TTC549 (cell line): ENCODE results near the gene TECR.

Experiments
- FAIRE-seq: peaks from 2 replicates; lab custom pipeline; 2012; peaks lifted over from hg19 to GRCh38; lab: Jason Lieb, UNC

The TECR gene

DNA sequence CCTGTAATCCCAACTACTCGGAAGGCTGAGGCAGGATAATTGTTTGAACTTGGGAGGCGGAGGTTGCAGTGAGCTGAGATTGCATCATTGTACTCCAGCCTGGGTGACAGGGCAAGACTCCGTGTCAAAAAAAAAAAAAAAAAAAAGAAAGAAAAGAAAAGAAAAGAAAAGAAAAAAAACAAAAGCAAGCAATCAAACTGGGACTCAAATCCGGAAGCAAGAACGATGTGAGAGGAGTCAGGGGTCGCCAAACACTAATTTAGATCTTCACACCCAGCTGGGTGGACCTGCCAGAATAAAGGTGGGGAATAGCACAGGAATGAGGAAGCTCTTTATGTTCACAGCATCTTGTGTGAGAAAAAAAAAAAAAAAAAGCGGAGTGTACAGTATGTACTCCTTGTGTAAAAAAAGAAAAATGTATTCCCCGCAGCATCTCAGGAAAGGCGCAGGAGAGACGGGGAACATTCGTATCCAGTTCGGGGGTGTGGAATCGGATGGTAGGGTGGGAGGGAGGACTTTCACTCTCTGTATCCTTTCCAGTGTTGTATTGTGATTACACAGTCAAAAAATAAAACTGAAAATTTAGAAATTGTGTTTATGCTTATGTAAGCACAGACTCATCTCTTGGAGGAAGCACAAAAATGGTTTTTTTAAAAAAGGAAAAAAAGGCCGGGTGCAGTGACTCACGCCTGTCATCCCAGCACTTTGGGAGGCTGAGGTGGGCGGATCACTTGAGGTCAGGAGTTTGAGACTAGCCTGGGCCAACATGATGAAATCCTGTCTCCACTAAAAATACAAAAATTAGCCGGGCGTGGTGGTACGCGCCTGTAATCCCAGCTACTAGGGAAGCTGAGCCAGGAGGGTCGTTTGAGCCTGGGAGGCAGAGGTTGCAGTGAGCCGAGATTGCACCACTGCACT, 18.8 kb upstream of the TECR start:
- no peak for FAIRE-seq

DNA sequence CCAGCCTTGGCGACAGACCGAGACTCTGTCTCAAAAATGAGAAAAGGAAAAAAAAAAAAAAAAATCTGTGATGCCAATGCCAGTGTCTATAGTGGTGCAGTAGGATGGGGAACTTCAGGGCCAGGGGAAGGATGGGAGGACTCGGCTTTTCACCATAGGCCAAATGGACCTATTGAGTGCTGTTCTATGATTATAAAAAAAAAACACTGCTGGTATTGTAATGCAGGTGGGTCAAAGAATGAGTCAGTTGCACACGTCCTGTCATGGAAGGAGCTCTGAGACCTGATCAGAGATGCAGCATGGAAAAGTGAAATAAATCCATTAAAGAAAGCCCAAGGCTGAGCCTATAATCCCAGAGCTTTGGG, 18.2 kb upstream of the TECR start:
- no peak for FAIRE-seq

DNA sequence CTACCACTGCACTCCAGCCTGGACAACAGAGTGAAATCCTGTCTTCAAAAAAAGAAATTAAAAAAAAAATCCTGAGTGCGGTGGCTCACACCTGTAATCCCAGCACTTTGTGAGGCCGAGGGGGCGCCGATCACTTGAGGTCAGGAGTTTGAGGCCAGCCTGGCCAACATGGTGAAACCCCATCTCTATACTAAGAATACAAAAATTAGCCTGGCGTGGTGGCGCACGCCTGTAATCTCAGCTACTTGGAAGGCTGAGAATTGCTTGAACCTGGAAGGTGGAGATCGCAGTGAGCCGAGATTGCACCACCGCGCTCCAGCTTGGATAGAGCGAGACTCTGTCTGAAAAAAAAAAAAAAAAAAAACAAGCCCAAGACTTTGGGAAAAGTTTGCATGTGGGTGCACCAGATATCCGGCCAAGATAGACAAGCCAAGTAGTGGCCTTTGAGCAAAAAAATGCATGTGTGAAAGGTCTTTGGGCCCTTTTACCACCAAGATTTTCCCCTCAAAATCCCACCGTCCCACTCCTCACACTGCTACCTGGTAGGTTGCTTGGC, 16.9 kb upstream of the TECR start:
- no peak for FAIRE-seq

DNA sequence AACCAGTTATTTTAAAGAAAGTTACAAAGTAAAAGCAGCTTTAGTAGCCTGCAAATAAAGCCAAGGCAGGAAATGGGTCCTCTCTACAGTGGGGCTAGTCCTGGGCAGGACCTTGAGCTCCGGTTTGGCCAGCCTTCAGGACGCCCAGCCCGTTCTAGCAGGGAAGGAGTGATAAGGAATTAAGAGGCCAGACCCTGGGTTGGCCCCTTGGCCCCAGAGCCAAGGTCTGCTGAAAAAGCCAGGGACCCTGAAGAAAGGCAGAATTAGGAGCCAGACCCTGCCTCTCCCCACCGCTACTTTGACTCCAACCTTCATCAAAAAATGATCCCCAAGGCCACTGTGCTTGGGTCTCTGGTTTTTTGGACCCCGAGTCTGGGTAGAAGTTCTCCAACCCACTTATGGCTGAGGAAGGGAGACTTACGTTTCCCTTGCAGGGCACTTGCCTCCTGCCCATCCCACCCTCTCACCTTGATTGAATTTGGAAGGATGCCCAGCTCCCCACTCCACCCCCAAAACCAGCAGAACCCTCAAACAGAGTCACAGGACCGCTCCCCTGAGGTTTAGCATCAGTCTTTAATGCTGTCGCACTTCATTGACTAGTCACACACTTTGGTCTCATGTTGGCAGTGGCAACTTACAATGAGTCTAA, 15.1 kb upstream of the TECR start:
- FAIRE-seq, result no peak

DNA sequence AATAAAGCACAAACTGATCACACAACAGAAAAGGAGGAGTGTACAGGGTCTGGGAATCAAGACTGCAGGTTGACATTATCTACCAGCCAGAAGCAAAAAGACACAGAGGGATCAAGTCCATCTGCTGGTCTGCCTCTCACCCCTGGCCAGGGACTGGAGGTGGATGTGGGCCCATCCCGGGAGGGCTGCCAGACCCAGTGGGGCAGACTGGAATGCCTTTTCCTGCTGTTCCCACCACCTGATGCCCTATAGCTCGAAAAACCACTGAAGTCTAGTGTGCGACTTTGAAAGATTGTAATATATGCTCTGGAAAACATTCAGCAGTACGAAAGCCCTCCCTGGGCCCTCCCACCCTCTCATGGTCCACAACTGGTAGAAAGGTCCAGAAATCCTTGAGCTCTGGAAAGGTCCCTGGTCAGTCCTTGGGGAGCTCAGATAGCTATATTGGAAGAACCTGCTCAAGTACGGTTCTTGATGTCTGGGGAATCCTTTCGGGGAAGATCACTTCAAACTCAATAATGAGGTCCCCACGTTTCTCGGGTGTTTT, 13.8 kb upstream of the TECR start:
- no peak for FAIRE-seq

DNA sequence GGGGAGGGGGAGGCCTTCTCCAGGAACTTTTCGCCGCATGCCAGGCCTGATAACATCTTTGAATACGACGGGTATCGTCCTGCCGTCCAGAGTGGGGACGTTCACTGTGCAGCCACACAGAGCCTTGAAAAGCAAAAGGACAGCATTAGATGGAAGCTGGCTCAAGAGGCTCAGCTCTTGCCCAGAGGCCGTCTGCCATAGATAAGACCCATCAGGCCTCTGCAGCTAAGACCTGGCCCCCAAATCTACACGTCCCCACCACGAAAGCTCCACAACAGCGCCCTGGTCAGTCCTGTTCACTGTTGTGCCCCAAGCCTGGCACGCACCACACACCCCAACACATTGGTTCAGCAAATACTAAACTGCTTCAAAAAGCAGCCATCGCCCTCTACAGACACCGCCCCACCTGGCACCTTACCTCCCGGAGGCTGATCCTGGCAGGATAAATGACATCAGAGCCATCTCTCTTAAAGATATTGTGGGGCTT, 13.3 kb upstream of the TECR start:
- no peak for FAIRE-seq

DNA sequence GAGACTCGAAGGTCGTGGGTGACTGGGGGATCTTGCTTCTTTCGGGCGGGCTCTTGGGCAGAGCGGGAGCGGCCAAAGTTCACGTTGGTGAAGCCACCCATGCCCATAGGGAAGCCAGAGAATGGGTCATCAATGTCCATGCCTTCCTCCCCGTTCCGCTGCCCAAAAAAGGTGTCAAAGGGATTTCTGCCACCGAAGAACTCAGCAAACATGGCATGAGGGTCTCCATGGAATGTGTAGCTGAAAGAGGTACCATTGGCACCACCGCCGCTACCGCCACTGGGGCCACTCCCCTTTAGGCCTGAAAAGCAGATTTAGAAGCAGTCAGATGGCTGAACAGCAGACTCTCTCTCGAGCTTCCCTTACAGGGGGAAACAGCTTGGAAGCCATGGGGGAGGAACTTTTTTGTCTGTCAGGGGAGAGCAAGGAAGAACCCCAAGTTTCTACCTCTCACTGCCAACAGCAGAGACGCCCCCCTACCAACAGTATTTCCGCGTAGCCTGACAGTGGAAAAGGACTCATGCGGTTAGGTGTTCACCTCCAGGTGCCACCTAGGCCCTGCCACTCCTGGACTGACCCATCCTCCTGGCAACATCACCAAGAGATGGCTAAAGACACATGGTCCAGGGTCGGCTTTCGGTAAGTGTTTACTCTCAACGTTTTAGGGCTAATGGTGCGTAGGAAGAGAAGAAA, 12.5 kb upstream of the TECR start:
- FAIRE-seq, result no peak

DNA sequence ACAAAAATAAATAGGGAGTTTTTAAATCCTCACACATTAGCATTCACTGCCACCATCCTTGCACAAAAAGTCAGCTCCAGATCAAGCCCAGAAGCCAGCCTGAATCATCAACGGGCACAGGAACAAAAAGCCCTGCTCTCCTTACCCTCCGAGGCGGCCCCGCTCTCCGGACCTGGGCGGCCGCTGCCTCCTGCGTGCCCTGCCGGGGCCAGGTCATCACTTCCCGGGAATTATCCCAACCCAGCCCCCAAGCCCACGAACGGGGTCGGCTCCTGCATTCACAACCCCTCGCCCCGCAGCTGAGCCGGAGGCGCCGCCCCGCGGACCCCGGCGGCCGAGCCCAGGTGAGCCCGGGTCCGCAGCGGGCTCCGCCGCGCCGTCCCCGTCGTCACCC, 12.0 kb upstream of the TECR start:
- FAIRE-seq, result no peak

DNA sequence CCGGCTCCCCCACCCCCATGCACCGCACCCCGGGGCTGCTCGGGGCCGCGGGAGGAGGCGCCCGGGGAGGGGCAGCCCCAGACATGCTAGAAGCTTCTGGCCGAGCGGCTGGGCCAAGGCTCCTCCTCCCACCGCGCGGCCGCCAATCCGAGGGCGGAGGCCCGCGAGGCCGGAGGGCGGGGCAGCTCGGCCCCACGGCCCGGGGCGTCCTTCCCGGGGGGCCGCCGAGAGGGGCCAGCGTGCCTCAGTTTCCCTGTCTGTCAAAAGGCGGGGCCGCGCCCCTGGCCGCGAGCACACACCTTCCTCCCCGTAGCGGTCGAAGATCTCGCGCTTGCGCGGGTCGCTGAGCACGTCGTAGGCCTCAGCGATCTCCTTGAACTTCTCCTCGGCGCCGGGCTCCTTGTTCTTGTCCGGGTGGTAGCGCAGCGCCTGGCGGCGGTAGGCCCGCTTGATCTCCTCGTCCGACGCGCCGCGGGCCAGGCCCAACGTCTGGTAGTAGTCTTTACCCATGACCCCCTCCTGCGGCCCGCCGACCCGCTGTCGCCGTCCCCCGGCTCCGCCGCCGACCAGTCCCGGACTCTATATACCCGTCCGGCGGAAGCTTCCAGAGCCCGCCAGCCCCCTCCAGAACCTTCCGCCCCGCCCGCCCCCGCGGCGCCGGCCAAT, 11.4 kb upstream of the TECR start, which contains the start of gene DNAJB1:
TSS of gene DNAJB1 (minus strand) at position 558 of the 666 bp plus-strand sequence. CDS start at position 510, 48 bp downstream.
- no peak for FAIRE-seq

DNA sequence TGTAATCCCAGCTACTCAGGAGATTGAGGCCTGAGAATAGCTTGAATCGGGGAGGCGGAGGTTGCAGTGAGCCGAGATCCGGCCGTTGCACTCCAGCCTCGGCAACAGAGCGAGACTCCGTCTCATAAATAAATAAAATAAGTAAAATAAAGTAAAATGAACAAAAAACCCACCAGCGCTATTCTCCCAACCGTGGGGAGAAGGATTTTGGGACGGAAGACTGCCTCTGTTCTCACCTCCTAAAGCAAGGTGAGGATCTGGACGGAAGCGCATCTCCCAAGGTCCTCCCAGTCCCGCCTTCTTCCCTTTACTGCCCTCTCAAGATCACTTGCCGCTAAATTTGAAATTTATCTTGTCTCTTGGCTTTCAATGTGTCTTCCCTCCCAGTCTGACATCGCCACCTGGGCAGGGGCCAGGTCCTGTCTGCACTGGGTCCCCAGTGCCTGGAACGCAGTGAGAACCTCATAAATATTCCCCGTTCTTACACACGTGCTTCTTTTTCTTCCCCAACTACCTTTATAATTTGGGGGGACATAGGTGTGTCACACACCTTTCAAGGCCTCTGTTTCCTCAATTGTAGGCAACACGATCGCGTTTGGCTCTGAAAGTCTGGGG, 10.0 kb upstream of the TECR start:
- no peak for FAIRE-seq

DNA sequence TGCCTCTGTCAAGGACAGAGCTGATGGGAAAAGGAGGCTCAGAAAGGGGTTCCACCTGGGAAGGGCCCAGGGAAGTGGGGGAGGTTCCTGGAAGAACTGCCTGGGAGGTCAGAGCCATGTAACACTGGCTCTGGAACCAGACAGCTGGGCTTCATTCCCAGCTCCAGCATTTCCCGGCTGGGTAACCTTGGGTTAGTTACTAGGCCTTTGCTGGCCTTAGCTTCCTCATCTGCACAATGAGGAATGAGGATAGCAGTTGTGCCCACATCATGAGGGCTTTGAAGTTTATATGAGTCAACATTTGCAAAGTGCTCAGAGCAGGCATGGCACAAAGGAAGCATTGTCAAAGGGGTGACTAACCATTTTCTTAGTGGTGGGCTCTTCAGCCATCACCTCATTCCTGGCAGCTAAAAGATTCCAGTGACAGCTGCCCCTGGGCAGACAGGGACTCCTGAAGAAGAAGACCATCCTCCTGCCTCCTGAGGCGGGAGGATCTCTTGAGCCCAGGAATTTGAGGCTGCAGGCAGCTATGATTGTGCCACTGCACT, 9.5 kb upstream of the TECR start:
- FAIRE-seq, result no peak

DNA sequence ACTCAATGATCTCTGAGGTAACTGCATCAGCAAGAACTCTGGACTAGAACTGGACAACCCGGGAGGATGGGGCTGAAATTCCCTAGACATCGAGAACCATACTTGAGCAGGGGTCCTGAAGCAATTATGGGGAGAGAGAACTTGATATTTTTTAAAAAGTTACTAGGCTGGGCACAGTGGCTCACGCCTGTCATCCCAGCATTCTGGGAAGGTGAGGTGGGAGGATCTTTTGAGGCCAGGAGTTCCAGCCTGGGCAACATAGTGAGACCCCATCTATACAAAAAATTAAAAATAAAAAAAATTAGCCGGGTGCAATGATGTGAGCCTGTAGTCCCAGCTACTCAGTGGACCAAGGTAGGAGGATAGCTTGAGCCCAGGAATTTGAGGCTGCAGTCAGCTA, 8.9 kb upstream of the TECR start:
- no peak for FAIRE-seq

DNA sequence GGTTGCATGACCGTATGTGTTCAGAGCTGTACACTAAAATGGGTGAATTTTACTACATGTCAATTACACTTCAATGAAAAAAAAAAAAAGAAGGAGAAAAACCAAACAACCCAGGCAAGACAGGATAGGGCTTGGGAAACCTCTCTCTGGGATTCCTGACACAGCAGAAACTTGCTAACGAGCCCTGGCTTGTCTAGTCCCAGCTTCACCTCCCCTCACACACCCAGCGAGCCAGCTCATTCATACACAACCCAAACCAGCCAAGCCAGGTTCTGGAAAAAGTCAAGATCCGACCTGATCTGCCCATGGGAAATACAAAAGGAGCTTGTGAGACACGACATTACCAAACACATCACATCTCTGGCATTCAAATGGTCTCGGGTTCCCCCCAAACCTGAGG, 3.7 kb upstream of the TECR start:
- FAIRE-seq, result no peak

DNA sequence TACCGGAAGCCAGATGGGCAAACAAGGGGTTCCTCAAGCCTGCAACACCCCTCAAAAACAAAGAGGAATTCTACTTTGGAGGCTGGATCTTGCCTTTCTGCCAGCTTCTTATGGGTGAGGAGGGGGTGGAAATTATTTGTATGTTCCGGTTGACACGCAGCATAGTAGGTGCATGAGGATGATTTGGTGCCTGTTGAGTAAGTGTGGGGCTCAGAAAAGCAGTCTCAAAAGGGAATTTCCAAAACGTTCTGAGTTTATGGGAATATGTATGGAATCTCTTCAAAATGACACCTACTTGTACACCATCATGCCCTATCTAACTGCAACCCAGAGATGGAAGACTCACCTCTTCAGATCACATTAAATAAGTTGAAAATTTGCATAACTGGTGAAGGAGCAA, 3.0 kb upstream of the TECR start:
- no peak for FAIRE-seq

DNA sequence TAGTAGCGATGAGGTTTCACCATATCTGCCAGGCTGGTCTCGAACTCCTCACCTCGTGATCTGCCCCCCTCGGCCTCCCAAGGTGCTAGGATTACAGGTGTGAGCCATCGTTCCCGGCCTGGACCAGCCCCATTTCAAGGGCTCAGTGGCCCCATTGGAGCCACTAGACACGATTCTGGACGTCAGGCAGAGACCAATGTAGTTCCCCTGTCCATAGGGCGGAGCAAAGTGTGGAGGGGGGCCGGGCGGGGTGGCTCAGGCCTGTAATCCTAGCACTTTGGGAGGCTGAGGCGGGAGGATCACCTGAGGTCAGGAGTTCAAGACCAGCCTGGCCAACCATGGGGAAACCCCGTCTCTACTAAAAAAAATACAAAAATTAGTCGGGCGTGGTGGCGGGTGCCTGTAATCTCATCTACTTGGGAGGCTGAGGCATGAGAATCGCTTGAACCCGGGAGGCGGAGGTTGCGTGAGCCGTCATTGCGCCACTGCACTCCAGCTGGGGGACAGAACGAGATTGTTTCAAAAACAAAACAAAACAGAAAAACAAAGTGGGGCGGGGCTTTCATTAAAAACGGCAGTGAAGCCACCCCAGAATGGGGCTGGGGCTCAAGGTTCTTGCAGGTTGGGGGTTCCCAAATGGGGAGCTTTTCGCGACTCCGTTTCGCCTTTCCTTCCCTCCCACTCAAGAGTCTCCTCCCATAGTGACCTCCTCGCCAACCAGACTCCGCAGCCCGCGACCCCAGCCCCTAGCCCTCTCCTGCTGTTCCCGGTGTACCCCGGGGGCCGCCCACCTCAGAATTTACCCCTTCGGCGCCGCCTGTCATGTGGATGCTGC, 758 bp upstream of the TECR start:
- no peak for FAIRE-seq

DNA sequence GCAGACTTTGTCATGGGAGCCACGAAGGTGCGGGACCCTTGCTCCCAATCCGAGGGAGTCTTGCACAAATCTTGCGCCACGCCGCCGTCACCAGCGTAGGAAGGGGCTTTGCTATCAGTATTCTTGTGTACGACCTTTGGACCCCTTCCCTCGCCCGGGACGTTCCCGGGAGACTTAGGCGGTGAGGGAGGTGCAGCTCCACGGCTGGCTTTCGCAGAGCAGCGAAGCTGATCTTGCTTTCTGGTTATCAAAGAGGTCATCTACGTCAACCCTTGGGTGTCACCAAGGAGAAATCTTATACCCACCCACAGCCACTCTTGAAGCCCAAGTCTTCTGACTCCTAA, 583 bp downstream of the TECR start:
- no peak for FAIRE-seq

DNA sequence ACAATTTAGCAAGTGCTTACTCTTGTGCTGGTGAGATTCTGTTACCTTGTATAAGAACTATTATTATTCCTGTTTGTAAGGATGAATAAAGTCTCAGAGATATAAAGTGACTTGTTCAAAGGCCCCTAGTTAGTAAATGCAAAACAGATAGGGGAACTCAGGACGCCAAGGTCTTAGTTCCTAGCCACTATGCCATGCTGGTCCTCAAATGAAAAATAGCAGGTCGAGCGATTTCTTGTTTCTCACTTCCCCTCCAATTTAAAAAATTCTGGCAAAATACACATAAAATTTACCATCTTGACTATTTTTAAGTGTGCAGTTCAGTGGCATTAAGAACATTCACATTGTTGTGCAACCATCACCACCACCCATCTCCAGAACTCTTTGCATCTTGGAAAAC, 1.1 kb downstream of the TECR start:
- no peak for FAIRE-seq

DNA sequence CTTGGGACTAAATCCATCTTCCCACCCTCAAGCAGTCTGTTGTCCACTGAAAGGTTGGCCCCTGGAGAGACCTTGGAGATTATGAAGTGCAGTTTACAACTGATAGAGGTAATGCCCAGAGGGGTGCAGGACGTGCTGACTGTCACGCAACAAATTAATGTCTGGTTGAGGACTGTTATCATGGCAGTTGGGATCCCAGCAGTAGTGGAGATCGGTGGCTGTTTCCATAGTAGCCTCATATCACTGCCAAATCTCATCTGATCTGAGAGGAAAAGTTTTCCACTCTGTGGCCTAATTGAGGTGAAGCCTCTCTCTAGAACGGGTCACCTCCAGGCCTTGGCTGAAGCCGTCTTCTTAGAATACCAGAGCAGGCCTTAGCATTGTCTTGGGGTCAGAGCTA, 4.1 kb downstream of the TECR start:
- FAIRE-seq, result no peak

DNA sequence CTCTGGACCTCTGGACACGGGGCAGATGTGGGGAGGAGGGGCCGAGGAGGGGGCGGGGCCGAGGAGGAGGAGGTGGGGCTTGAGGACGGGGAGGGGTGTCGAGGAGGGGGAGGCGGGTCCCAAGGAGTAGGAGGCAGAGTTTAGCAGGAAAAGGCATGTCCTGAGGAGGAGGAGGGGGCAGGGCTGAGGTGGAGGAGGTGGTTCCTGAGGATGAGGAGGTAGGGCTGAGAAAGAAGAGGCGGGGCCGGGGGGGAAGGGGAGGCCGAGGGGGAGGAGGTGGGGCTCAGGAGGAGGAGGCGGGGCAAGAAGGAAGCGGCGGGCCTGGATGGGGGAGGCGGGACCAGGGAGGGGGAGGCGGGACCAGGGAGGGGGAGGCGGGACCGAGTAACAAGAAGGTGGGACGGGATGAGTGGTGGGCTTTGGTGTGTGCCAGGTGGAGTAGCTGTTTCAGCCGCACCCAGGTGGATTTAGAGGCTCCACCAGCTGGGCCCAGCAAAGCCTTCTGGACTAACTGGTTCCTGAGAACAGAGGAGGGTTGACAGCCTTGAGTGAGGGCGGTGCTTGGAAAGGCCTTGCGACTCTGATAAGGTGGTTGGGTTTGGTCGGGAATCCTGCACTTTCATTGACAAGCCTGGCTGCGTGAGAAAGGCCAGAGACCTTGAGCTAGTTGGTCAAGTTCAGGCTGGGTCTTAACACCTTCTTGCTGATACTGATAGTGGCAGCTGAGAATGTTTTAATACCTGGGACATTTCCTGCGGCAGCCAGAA, 7.7 kb downstream of the TECR start:
- FAIRE-seq, result no peak
